Measurements from ENCODE around the gene RNF220. TPM values are rescaled to one million over a fixed set of nuclear protein-coding genes. Genes with fewer than 3 reads are reported as not detected.

The RNF220 gene
- polyA plus RNA-seq, 1 of the 3 experiments (the other 2 are of a cell fraction) = 83.7 TPM

GRCh38 chr1:44505210-44505993 is 100.3 kb downstream of the RNF220 start (continued):
- TF ChIP-seq CHD2 (IDR thresholded peaks at IDR 0.05; ENCODE audit: low read length, partially characterized antibody) (no peak), FOSL2 (IDR thresholded peaks at IDR 0.05; ENCODE audit: borderline replicate concordance, low read depth) (no peak), SIN3A (IDR thresholded peaks at IDR 0.05; ENCODE audit: borderline replicate concordance, low read depth, low read length) (no peak), GATA2 (CRISPR knock-in tag; IDR thresholded peaks at IDR 0.05) (no peak), USF2 (IDR thresholded peaks at IDR 0.05; ENCODE audit: borderline replicate concordance, low read depth, low read length) (no peak), TCF12 (IDR thresholded peaks at IDR 0.05) (no peak), NRF1 (IDR thresholded peaks at IDR 0.05; ENCODE audit: low read depth, low read length) (no peak), YY1 (IDR thresholded peaks at IDR 0.05; ENCODE audit: low read depth) (no peak), FOXJ3 (CRISPR knock-in tag; IDR thresholded peaks at IDR 0.05) (no peak)

- no peaks in the 10 kb centered on the region for H3K9me3 ChIP-seq
- H3K27me3 ChIP-seq (ENCODE audit: insufficient read depth) = peaks cover 34% of the 10 kb centered on the region; the same call in 1 of the 2 replicates
Measured at GRCh38 chr1:44507490-44508396, 102.7 kb downstream of the RNF220 start.

More at GRCh38 chr1:44507490-44508396, 102.7 kb downstream of the RNF220 start:
- Histone ChIP-seq H2AFZ (ENCODE audit: low read depth) (no peak overlapping the region), H3K27ac (ENCODE audit: low read depth in 2 of 2, low read length in 1 of 2) (no peak overlapping the region), H3K9me2 (no peaks in the 10 kb centered on the region), H3K4me3 (ENCODE audit: low read depth in 2 of 2, low read length in 1 of 2) (no peak overlapping the region), H3K36me3 (replicated peaks in 1 of 2; ENCODE audit: control insufficient read depth in 1 of 2, insufficient read depth in 2 of 2, low read length in 1 of 2) (no peaks in the 10 kb centered on the region), H3K9ac (no peak overlapping the region), H3K4me1 (ENCODE audit: control insufficient read depth in 1 of 2, insufficient read depth in 2 of 2, low read depth in 1 of 2, low read length in 1 of 2) (peaks cover 0 to 7% of the 10 kb centered on the region in 2 experiments; a peak in 1 of 4 replicates), H4K20me1 (ENCODE audit: insufficient read depth) (no peaks in the 10 kb centered on the region), H3K4me2 (no peak overlapping the region), H3F3A (replicated peaks; ENCODE audit: insufficient read depth) (no peaks in the 10 kb centered on the region), H3K79me2 (ENCODE audit: insufficient read depth) (no peaks in the 10 kb centered on the region)
- TF ChIP-seq SMC3 (IDR thresholded peaks at IDR 0.05; ENCODE audit: low read depth, low read length) = no peak
- TF ChIP-seq NFIC (IDR thresholded peaks at IDR 0.05; ENCODE audit: borderline replicate concordance) = no peak
- no peak for TF ChIP-seq USF1 (IDR thresholded peaks at IDR 0.05; ENCODE audit: borderline replicate concordance, low read depth)
- no peak for TF ChIP-seq YY1 (IDR thresholded peaks at IDR 0.05; ENCODE audit: low read depth)
- TF ChIP-seq USF2 (IDR thresholded peaks at IDR 0.05; ENCODE audit: borderline replicate concordance, low read depth, low read length) = no peak
- no peak for TF ChIP-seq TCF12 (IDR thresholded peaks at IDR 0.05)
- TF ChIP-seq MXI1 (IDR thresholded peaks at IDR 0.05; ENCODE audit: low read depth, low read length) = no peak
- no peak for TF ChIP-seq PBX3 (IDR thresholded peaks at IDR 0.05)
- TF ChIP-seq FOXJ3 (CRISPR knock-in tag; IDR thresholded peaks at IDR 0.05) = no peak
- 41% methylated on average over 16 of the region's 26 CpGs for WGBS (ENCODE audit: low lambda C conversion rate)
- ChIA-PET POLR2A (no interaction called here), CTCF (interaction anchor here (0.7 to 1.5 kb wide), 2 partner anchors 16 to 145 kb away, joined by 3 to 4 read pairs; no protein-coding TSS in a partner anchor)
- DNase-seq = no peak

Measured in SK-N-SH (cell line).